A673 (cell line): ENCODE results near the gene PTPN12.

Experiments used
- EZH2 ChIP-seq: fragments of 200-600 bp; sonication (generic); IDR thresholded peaks from 2 replicates; pipeline ENCODE4 v1.6.1; 2017; ENCODE audit warnings: borderline replicate concordance, low read depth, mild to moderate bottlenecking, mixed read lengths, antibody characterized with exemption, low read length; ENCODE audit not compliant: poor library complexity, severe bottlenecking
- TF ChIP-seq, protein P1 (sequence below): fragments of 300-800, 200-600 bp; sonication (generic); conservative IDR thresholded peaks from 2 replicates; pipeline ENCODE4 v1.5.1; 2017; ENCODE audit warnings: low read depth, mild to moderate bottlenecking, antibody characterized with exemption, low read length, moderate library complexity, mixed read lengths

DNA sequence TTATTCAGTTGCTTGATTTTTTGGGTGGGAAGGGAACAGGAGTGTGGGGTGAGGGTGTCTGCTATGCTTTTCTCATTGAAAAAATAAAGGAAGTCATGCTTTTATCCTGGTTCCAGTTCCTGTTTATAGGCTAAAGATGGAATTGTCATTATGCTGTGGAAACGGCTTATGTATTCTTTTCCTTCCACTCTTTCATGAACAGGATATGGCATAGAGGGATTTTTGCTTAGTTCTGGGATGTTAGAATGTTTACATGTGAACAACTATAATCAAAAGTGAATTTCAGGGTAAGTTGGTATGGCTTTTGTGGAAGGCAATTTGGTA is 35.9 kb upstream of the PTPN12 start:
- TF ChIP-seq, protein P1, sequence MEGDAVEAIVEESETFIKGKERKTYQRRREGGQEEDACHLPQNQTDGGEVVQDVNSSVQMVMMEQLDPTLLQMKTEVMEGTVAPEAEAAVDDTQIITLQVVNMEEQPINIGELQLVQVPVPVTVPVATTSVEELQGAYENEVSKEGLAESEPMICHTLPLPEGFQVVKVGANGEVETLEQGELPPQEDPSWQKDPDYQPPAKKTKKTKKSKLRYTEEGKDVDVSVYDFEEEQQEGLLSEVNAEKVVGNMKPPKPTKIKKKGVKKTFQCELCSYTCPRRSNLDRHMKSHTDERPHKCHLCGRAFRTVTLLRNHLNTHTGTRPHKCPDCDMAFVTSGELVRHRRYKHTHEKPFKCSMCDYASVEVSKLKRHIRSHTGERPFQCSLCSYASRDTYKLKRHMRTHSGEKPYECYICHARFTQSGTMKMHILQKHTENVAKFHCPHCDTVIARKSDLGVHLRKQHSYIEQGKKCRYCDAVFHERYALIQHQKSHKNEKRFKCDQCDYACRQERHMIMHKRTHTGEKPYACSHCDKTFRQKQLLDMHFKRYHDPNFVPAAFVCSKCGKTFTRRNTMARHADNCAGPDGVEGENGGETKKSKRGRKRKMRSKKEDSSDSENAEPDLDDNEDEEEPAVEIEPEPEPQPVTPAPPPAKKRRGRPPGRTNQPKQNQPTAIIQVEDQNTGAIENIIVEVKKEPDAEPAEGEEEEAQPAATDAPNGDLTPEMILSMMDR = no peak
- no peak for TF ChIP-seq EZH2
